HG02870 (cell line): ENCODE measurements around the gene TRIM14.
A peak's percentile ranks its signal among the peaks of the same experiment; 100 is the strongest.

Experiments used
- ATAC-seq: cut with Tn5 transposase; IDR thresholded peaks from one replicate; pipeline ENCODE4 v1.9.1; 2021; ENCODE audit warnings: mild to moderate bottlenecking, moderate library complexity; ENCODE audit not compliant: unreplicated experiment

Gene TRIM14

GRCh38 chr9:98056269-98057137 lies 62.5 kb downstream of the TRIM14 start, which contains the start of gene NANS:
NANS (plus strand) TSS chr9:98056732; CDS start chr9:98056809, 77 bp downstream.
- peak; percentile 94 for ATAC-seq

- no peak for ATAC-seq
Observed at GRCh38 chr9:98054376-98054951, 64.6 kb downstream of the TRIM14 start.

- no peak for ATAC-seq
Observed at GRCh38 chr9:98050351-98050750, 68.7 kb downstream of the TRIM14 start.

GRCh38 chr9:98049288-98050072 lies 69.5 kb downstream of the TRIM14 start:
- ATAC-seq = no peak

GRCh38 chr9:98047002-98047401 lies 72.0 kb downstream of the TRIM14 start:
- no peak for ATAC-seq

- ATAC-seq = no peak
Observed at GRCh38 chr9:98046180-98046543, 72.9 kb downstream of the TRIM14 start.

GRCh38 chr9:98045234-98046179 lies 73.5 kb downstream of the TRIM14 start:
- ATAC-seq = peak; percentile 90

GRCh38 chr9:98043915-98044314 lies 75.1 kb downstream of the TRIM14 start:
- ATAC-seq = no peak

GRCh38 chr9:98040212-98040611 lies 78.8 kb downstream of the TRIM14 start:
- no peak for ATAC-seq

GRCh38 chr9:98039607-98040017 lies 79.4 kb downstream of the TRIM14 start:
- no peak for ATAC-seq

GRCh38 chr9:98038958-98039357 lies 80.1 kb downstream of the TRIM14 start:
- ATAC-seq = peak; percentile 31

- no peak for ATAC-seq
Observed at GRCh38 chr9:98037357-98037756, 81.7 kb downstream of the TRIM14 start.

- peak; percentile 39 for ATAC-seq
Observed at GRCh38 chr9:98034593-98035546, 84.2 kb downstream of the TRIM14 start.

- no peak for ATAC-seq
Observed at GRCh38 chr9:98031935-98032334, 87.1 kb downstream of the TRIM14 start.

GRCh38 chr9:98031169-98031568 lies 87.9 kb downstream of the TRIM14 start:
- ATAC-seq = no peak

- ATAC-seq = no peak
Observed at GRCh38 chr9:98024702-98025101, 94.3 kb downstream of the TRIM14 start.

- no peak for ATAC-seq
Observed at GRCh38 chr9:98022447-98022846, 96.6 kb downstream of the TRIM14 start.

GRCh38 chr9:98021306-98022040 lies 97.5 kb downstream of the TRIM14 start:
- ATAC-seq = no peak
